NT2/D1 (cell line): ENCODE results near the gene ANAPC7.
"Not testable (repeated sequence)": the region's sequence is repeated elsewhere in the genome, so short reads cannot be mapped to it uniquely, and the experiment has no call there.

Experiments
- DNase-seq: peaks from one replicate; pipeline ENCODE4 v3.0.0-alpha.2; 2011; ENCODE audit warnings: low read depth, low spot score
- H3K27me3 ChIP-seq: 2 replicates; pipeline ENCODE4 v1.6.0; 2011; ENCODE audit warnings: mild to moderate bottlenecking; ENCODE audit not compliant: insufficient read length, insufficient read depth
- H3K36me3 ChIP-seq: 2 replicates; pipeline ENCODE4 v1.6.1; 2011; ENCODE audit warnings: mild to moderate bottlenecking, low read length, mixed read lengths; ENCODE audit not compliant: insufficient read depth, insufficient read length
- H3K4me1 ChIP-seq: 2 replicates; pipeline ENCODE4 v1.5.1; 2011; ENCODE audit not compliant: insufficient read depth, insufficient read length
- H3K4me3 ChIP-seq: 2 replicates; pipeline ENCODE4 v1.5.1; 2011; ENCODE audit warnings: low read depth; ENCODE audit not compliant: insufficient read length
- H3K9ac ChIP-seq: 2 replicates; pipeline ENCODE4 v1.6.0; 2011; ENCODE audit warnings: low read depth; ENCODE audit not compliant: insufficient read length
- H3K9me3 ChIP-seq: 2 replicates; pipeline ENCODE4 v1.5.1; 2011; ENCODE audit warnings: mild to moderate bottlenecking, low read length; ENCODE audit not compliant: insufficient read depth
- SUZ12 ChIP-seq: IDR thresholded peaks from 2 replicates; pipeline ENCODE4 v1.6.1; 2011; ENCODE audit not compliant: insufficient read length, insufficient read depth; ENCODE audit errors: extremely low read depth
- YY1 ChIP-seq: IDR thresholded peaks from 2 replicates; pipeline ENCODE4 v1.6.1; 2011; ENCODE audit not compliant: insufficient read length, insufficient read depth
- ZNF274 ChIP-seq: IDR thresholded peaks from 2 replicates; pipeline ENCODE4 v1.6.1; 2011; ENCODE audit warnings: mild to moderate bottlenecking, low read depth, low read length

Gene ANAPC7

DNA sequence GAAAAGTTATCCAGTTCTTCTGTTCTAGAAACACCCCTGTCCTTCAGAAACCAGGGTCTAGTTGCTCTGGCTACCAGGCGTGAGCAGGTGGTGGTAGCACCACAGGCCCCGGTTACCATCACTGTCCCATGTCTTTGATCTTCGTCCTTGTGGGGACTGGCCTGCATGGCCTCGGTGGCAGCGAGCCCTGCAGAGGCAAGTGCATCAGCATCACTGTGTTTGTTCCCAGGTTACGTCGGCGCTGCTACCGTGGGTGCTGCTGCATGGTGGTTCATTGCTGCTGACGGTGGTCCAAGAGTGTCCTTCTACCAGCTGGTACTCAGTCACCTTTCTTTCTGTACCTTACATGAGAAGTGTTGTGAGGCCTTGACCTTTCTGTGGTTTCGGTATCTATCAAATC is 58.9 kb downstream of the ANAPC7 start:
- Histone ChIP-seq H3K4me3 (no peak overlapping the region), H3K4me1 (peaks cover 3% of the 10 kb centered on the region), H3K36me3 (peaks cover 92% of the 10 kb centered on the region), H3K9ac (no peak overlapping the region), H3K27me3 (no peaks in the 10 kb centered on the region), H3K9me3 (no peaks in the 10 kb centered on the region)
- no peak for TF ChIP-seq SUZ12
- no peak for TF ChIP-seq ZNF274
- TF ChIP-seq YY1, result no peak
- DNase-seq, result no peak

DNA sequence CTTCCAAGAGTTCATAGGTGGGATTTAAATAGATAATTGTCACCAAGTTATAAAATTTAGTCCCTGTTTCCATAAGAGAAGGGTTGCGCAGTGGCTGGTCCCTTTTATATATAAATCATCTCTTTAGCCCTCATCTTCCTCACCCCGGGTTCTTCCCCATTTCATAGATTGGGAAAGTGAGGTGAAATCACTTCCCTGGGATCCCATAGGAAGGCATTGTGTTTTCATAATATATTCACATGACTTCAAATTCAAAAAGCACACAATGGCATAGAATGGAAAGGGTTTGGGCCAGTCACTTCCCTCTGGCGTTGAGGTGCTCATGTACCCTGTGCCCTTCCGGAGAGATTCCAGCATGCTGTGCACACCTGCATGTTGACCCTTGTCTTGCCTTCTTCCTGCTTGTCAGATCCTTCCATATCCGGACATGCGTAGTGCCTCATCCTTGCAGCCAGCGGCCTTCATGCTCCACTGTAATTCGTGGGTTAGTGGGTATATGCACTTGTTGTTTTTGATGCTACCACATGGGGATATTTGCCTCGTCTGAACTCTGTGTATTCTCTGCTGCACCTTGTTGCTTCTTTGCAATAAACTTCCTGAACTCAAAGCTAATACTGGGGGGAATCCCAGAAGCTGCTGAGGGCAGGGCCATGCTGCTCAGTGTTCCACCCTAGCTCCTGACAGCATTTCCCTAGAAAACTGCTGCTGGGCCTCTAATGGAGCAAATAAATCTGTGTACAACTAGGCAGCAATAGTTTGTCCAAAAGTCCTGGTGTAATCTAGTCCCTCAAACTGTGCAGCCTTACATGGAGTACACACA is 59.6 kb downstream of the ANAPC7 start:
- Histone ChIP-seq H3K4me1 (peaks cover 3% of the 10 kb centered on the region), H3K9ac (no peak overlapping the region), H3K36me3 (peaks cover 92% of the 10 kb centered on the region), H3K9me3 (no peaks in the 10 kb centered on the region), H3K27me3 (no peaks in the 10 kb centered on the region), H3K4me3 (no peak overlapping the region)
- TF ChIP-seq ZNF274 (no peak), SUZ12 (no peak), YY1 (no peak)
- no peak for DNase-seq

DNA sequence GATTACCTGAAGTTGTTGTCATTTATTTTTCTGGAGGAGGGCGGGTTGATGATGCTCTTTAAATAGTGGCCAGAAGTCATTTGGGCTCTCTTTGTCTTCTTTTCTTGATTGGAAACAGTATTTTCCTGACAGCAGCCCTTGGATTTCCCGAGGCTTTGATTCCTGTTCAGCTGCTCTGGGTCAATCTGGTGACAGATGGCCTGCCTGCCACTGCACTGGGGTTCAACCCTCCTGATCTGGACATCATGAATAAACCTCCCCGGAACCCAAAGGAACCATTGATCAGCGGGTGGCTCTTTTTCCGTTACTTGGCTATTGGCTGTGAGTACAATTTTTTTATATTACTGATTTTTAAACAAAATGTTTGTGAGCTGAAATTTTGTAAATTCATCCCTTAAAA is 60.4 kb downstream of the ANAPC7 start:
- TF ChIP-seq YY1, result no peak
- TF ChIP-seq ZNF274, result no peak
- no peak for TF ChIP-seq SUZ12
- H3K36me3 ChIP-seq, result peaks cover 92% of the 10 kb centered on the region

DNA sequence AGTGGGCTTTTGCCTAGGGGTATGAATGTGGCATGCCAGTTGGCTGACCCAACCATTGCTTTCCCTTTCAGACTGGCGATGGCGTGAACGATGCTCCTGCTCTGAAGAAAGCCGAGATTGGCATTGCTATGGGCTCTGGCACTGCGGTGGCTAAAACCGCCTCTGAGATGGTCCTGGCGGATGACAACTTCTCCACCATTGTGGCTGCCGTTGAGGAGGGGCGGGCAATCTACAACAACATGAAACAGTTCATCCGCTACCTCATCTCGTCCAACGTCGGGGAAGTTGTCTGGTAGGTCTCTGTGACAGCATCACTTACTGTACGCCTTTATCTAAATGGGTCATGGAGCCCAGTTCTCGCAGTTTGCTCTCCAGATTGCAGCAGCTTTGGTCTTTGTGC is 61.4 kb downstream of the ANAPC7 start:
- TF ChIP-seq SUZ12, result no peak
- TF ChIP-seq YY1, result no peak
- no peak for TF ChIP-seq ZNF274
- no peaks in the 10 kb centered on the region for H3K27me3 ChIP-seq
- peaks cover 92% of the 10 kb centered on the region for H3K36me3 ChIP-seq
- H3K9ac ChIP-seq, result no peak overlapping the region
- no peaks in the 10 kb centered on the region for H3K9me3 ChIP-seq
- no peak for DNase-seq
- peaks cover 3% of the 10 kb centered on the region for H3K4me1 ChIP-seq
- no peak overlapping the region for H3K4me3 ChIP-seq

More for the DNA sequence above, 60.4 kb downstream of the ANAPC7 start:
- Histone ChIP-seq H3K4me3 (no peak overlapping the region), H3K4me1 (peaks cover 3% of the 10 kb centered on the region), H3K9ac (no peak overlapping the region), H3K27me3 (no peaks in the 10 kb centered on the region), H3K9me3 (no peaks in the 10 kb centered on the region)
- DNase-seq, result no peak

DNA sequence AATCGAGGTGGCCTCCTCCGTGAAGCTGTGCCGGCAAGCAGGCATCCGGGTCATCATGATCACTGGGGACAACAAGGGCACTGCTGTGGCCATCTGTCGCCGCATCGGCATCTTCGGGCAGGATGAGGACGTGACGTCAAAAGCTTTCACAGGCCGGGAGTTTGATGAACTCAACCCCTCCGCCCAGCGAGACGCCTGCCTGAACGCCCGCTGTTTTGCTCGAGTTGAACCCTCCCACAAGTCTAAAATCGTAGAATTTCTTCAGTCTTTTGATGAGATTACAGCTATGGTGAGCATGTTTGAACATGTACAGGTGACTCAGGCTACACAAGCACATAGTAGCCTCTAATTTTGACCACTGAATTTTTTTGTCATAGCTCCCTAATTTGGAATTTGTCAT is 62.8 kb downstream of the ANAPC7 start:
- peaks cover 95% of the 10 kb centered on the region for H3K36me3 ChIP-seq

GRCh38 chr12:110340261-110340660 is 63.2 kb downstream of the ANAPC7 start:
- H3K36me3 ChIP-seq, result peaks cover 95% of the 10 kb centered on the region
- DNase-seq, H3K4me1 ChIP-seq, H3K27me3 ChIP-seq, H3K9me3 ChIP-seq, H3K9ac ChIP-seq, H3K4me3 ChIP-seq: not testable (repeated sequence)

More for the DNA sequence above, 62.8 kb downstream of the ANAPC7 start:
- Histone ChIP-seq H3K4me1 (peaks cover 4% of the 10 kb centered on the region), H3K4me3 (no peak overlapping the region), H3K9ac (no peak overlapping the region), H3K9me3 (no peaks in the 10 kb centered on the region), H3K27me3 (no peaks in the 10 kb centered on the region)
- no peak for TF ChIP-seq YY1
- TF ChIP-seq SUZ12, result no peak
- TF ChIP-seq ZNF274, result no peak
- no peak for DNase-seq

DNA sequence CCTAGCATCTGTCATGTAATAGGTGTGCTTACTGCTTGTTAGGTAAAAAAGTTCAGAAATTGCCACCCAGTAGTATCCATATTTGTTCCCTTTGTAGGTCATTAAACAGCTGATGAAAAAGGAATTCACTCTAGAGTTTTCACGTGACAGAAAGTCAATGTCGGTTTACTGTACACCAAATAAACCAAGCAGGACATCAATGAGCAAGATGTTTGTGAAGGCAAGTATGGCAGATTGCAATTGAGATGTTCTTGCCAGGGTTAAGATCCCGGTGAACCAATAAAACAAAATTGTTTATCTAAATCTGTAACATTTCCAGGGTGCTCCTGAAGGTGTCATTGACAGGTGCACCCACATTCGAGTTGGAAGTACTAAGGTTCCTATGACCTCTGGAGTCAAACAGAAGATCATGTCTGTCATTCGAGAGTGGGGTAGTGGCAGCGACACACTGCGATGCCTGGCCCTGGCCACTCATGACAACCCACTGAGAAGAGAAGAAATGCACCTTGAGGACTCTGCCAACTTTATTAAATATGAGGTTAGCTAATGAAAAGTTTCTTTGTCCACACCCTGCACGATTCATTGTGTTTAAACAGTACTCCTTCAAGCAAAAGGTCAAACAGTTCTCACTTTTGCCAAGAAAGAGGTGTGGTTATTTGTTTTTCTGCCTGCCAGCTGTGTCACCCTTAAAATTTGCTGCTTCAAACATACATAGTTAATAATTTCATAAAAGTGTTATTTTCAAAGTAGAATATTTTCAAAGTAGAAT is 64.1 kb downstream of the ANAPC7 start:
- Histone ChIP-seq H3K4me3 (no peak overlapping the region), H3K4me1 (peaks cover 4% of the 10 kb centered on the region), H3K9ac (no peak overlapping the region), H3K27me3 (no peaks in the 10 kb centered on the region), H3K9me3 (no peaks in the 10 kb centered on the region), H3K36me3 (peaks cover 95% of the 10 kb centered on the region)
- DNase-seq, result no peak
- no peak for TF ChIP-seq SUZ12
- TF ChIP-seq ZNF274, result no peak
- no peak for TF ChIP-seq YY1
